Activated CD4-positive, alpha-beta T cell treated with anti-CD3 and anti-CD28 coated beads, Interleukin-2, amount 10 ng/mL, durations not matched to agents 24 days and 14 days (primary cell): Measurements from ENCODE around the gene GBA2. TPM values are rescaled to one million over a fixed set of nuclear protein-coding genes. Genes with fewer than 3 reads are reported as not detected.

Experiments used
- DNase-seq: peaks from one replicate; pipeline ENCODE4 v3.0.0; 2022
- H3K27ac Mint-ChIP-seq: one replicate; pipeline ENCODE4 v1.8.0; 2022; ENCODE audit warnings: mild to moderate bottlenecking, mixed read lengths
- H3K27me3 Mint-ChIP-seq: one replicate; pipeline ENCODE4 v1.8.0; 2022; ENCODE audit warnings: mixed read lengths
- H3K36me3 Mint-ChIP-seq: one replicate; pipeline ENCODE4 v1.8.0; 2022; ENCODE audit warnings: low read depth, mild to moderate bottlenecking, mixed read lengths
- H3K4me1 Mint-ChIP-seq: one replicate; pipeline ENCODE4 v1.8.0; 2021; ENCODE audit warnings: mixed read lengths
- H3K4me3 Mint-ChIP-seq: one replicate; pipeline ENCODE4 v1.8.0; 2022; ENCODE audit warnings: mild to moderate bottlenecking, moderate library complexity, mixed read lengths
- H3K9me3 Mint-ChIP-seq: one replicate; pipeline ENCODE4 v1.8.0; 2021; ENCODE audit warnings: mixed read lengths
- intact Hi-C: fragments of 100-400 bp; cut with micrococcal nuclease; formaldehyde crosslinking; loops from one replicate; pipeline ENCODE4 v1.15.1; 2023
- total RNA-seq: library from RNA; stranded (reverse); gene quantifications from 2 replicates; pipeline ENCODE4 v1.2.3, GENCODE V29; 2022

The GBA2 gene
- total RNA-seq, 1 donor from 2014 or later: 46.7 TPM

- Mint-ChIP-seq H3K4me3 (no peak overlapping the region), H3K27me3 (no peaks in the 10 kb centered on the region), H3K36me3 (peaks cover 23% of the 10 kb centered on the region), H3K27ac (peak overlapping the region; percentile 4), H3K4me1 (peaks cover 5% of the 10 kb centered on the region), H3K9me3 (no peaks in the 10 kb centered on the region)
- DNase-seq: peak; percentile 87
- intact Hi-C loops: loop anchor here (2.0 kb wide), 1 partner anchor 32 kb away; no protein-coding TSS in a partner anchor
Observed at GRCh38 chr9:35696520-35697215, 52.4 kb downstream of the GBA2 start.

- Mint-ChIP-seq H3K4me1 (peaks cover 8% of the 10 kb centered on the region), H3K9me3 (no peaks in the 10 kb centered on the region), H3K27ac (no peak overlapping the region), H3K36me3 (peaks cover 23% of the 10 kb centered on the region), H3K4me3 (no peak overlapping the region), H3K27me3 (no peaks in the 10 kb centered on the region)
- DNase-seq: no peak
- intact Hi-C loops: loop anchor here (2.0 kb wide), 1 partner anchor 33 kb away; no protein-coding TSS in a partner anchor
Observed at GRCh38 chr9:35695943-35696401, 53.1 kb downstream of the GBA2 start.

GRCh38 chr9:35691757-35692301 lies 57.2 kb downstream of the GBA2 start:
- Mint-ChIP-seq H3K4me1 (peaks cover 23% of the 10 kb centered on the region), H3K27ac (peak overlapping the region; percentile 49), H3K36me3 (peaks cover 7% of the 10 kb centered on the region), H3K9me3 (no peaks in the 10 kb centered on the region), H3K27me3 (no peaks in the 10 kb centered on the region), H3K4me3 (peak overlapping the region; percentile 86)
- no peak for DNase-seq
- intact Hi-C loops: loop anchor here (2.0 kb wide), 1 partner anchor 33 kb away; the partner anchor contains the start of genes CCDC107 and RMRP

GRCh38 chr9:35691334-35691650 lies 57.7 kb downstream of the GBA2 start:
- peak overlapping the region; percentile 86 for H3K4me3 Mint-ChIP-seq

GRCh38 chr9:35690614-35691333 lies 58.3 kb downstream of the GBA2 start:
- Mint-ChIP-seq H3K36me3 (no peaks in the 10 kb centered on the region), H3K9me3 (no peaks in the 10 kb centered on the region), H3K27ac (peak overlapping the region; percentile 81), H3K4me1 (peaks cover 21% of the 10 kb centered on the region), H3K4me3 (peak overlapping the region; percentile 86), H3K27me3 (no peaks in the 10 kb centered on the region)
- intact Hi-C loops: loop anchor here (2.0 kb wide), 1 partner anchor 32 kb away; the partner anchor contains the start of genes CCDC107 and RMRP
- DNase-seq: peak; percentile 79

More at GRCh38 chr9:35691334-35691650, 57.7 kb downstream of the GBA2 start:
- peak overlapping the region; percentile 81 for H3K27ac Mint-ChIP-seq
- intact Hi-C loops: loop anchor here (2.0 kb wide), 1 partner anchor 32 kb away; the partner anchor contains the start of genes CCDC107 and RMRP
- H3K27me3 Mint-ChIP-seq: no peaks in the 10 kb centered on the region
- peaks cover 21% of the 10 kb centered on the region for H3K4me1 Mint-ChIP-seq
- H3K9me3 Mint-ChIP-seq: no peaks in the 10 kb centered on the region
- H3K36me3 Mint-ChIP-seq: peaks cover 1% of the 10 kb centered on the region
- DNase-seq: no peak

GRCh38 chr9:35690294-35690613 lies 58.8 kb downstream of the GBA2 start:
- intact Hi-C loops: loop anchor here (2.0 kb wide), 1 partner anchor 31 kb away; the partner anchor contains the start of genes CCDC107 and RMRP
- peak overlapping the region; percentile 60 for H3K27ac Mint-ChIP-seq

GRCh38 chr9:35689542-35690293 lies 59.3 kb downstream of the GBA2 start, which contains the start of gene TPM2:
Gene TPM2, minus strand, starts transcription at chr9:35689925. Its CDS starts 108 bp downstream, at chr9:35689817.
- intact Hi-C loops: loop anchor here (2.0 kb wide), 2 partner anchors 31 to 43 kb away; partner anchors contain the start of genes CCDC107 and RMRP
- H3K4me1 Mint-ChIP-seq: peaks cover 21% of the 10 kb centered on the region
- H3K4me3 Mint-ChIP-seq: peak within 1 kb of the TSS; percentile 86
- no peak for DNase-seq
- no peaks in the 10 kb centered on the region for H3K9me3 Mint-ChIP-seq
- no peaks in the 10 kb centered on the region for H3K36me3 Mint-ChIP-seq
- H3K27me3 Mint-ChIP-seq: no peaks in the 10 kb centered on the region
- H3K27ac Mint-ChIP-seq: peak within 1 kb of the TSS; percentile 81

More at GRCh38 chr9:35690294-35690613, 58.8 kb downstream of the GBA2 start:
- H3K9me3 Mint-ChIP-seq: no peaks in the 10 kb centered on the region
- H3K4me3 Mint-ChIP-seq: peak overlapping the region; percentile 86
- DNase-seq: no peak
- no peaks in the 10 kb centered on the region for H3K36me3 Mint-ChIP-seq
- H3K27me3 Mint-ChIP-seq: no peaks in the 10 kb centered on the region
- peaks cover 21% of the 10 kb centered on the region for H3K4me1 Mint-ChIP-seq

GRCh38 chr9:35688558-35689541 lies 60.2 kb downstream of the GBA2 start:
- intact Hi-C loops: loop anchor here (2.0 kb wide), 1 partner anchor 42 kb away; no protein-coding TSS in a partner anchor
- H3K36me3 Mint-ChIP-seq: no peaks in the 10 kb centered on the region
- H3K9me3 Mint-ChIP-seq: no peaks in the 10 kb centered on the region
- H3K27ac Mint-ChIP-seq: peak overlapping the region; percentile 51
- H3K27me3 Mint-ChIP-seq: no peaks in the 10 kb centered on the region
- H3K4me1 Mint-ChIP-seq: peaks cover 21% of the 10 kb centered on the region
- peak overlapping the region; percentile 69 for H3K4me3 Mint-ChIP-seq
- no peak for DNase-seq

- intact Hi-C loops: loop anchor here (2.0 kb wide), 1 partner anchor 41 kb away; no protein-coding TSS in a partner anchor
- no peak for DNase-seq
- H3K4me1 Mint-ChIP-seq: peaks cover 21% of the 10 kb centered on the region
- H3K36me3 Mint-ChIP-seq: no peaks in the 10 kb centered on the region
- H3K9me3 Mint-ChIP-seq: no peaks in the 10 kb centered on the region
- H3K4me3 Mint-ChIP-seq: no peak overlapping the region
- H3K27me3 Mint-ChIP-seq: no peaks in the 10 kb centered on the region
- H3K27ac Mint-ChIP-seq: no peak overlapping the region
Observed at GRCh38 chr9:35687972-35688557, 61.0 kb downstream of the GBA2 start.

- peaks cover 21% of the 10 kb centered on the region for H3K4me1 Mint-ChIP-seq
- DNase-seq: no peak
- H3K4me3 Mint-ChIP-seq: peak overlapping the region; percentile 3
- H3K27ac Mint-ChIP-seq: no peak overlapping the region
- no peaks in the 10 kb centered on the region for H3K9me3 Mint-ChIP-seq
- H3K36me3 Mint-ChIP-seq: no peaks in the 10 kb centered on the region
- no peaks in the 10 kb centered on the region for H3K27me3 Mint-ChIP-seq
- intact Hi-C loops: no loop called here
Observed at GRCh38 chr9:35687306-35687705, 61.7 kb downstream of the GBA2 start.
